Measurements from ENCODE around the gene SLC35A3.

GRCh38 chr1:100053727-100054126 is 83.9 kb downstream of the SLC35A3 start:
- no peak for TF ChIP-seq CTCF (tag by site-specific recombination; IDR thresholded peaks at IDR 0.05)
- TF ChIP-seq YY2 (tag by site-specific recombination; IDR thresholded peaks at IDR 0.05), result no peak
